Posterior vena cava (tissue), 2 donors: Measurements from ENCODE around the gene SLC44A5. TPM values are rescaled to one million over a fixed set of nuclear protein-coding genes. Genes with fewer than 3 reads are reported as not detected.
"Not testable (repeated sequence)": the region's sequence is repeated elsewhere in the genome, so short reads cannot be mapped to it uniquely, and the experiment has no call there.

ENCODE experiments used
- DNase-seq: peaks from one replicate; pipeline ENCODE4 v3.0.0-alpha.2; 2020; ENCODE audit warnings: low spot score
- intact Hi-C, 2 donors: fragments of 100-400 bp; cut with DNase I; formaldehyde crosslinking; loops; one replicate each; pipeline versions ENCODE4 v1.14.1 to v1.14.2; 2022 to 2023
- total RNA-seq, 2 donors: library from RNA; stranded (reverse); fragmentation: NEBNext Ultra II Directional; extraction: Animal tissue kit (Norgen Biotek cat#: 25700); gene quantifications; one replicate each; pipeline ENCODE4 v1.2.1, GENCODE V29; 2021
- donor health status: DM: yes; HTN: yes; CAD: no.
- donor health status: DM: yes; HTN: yes; CAD: no.

The SLC44A5 gene
- total RNA-seq, 2 donors from 2014 or later = 0.52 TPM; not detected in 1

GRCh38 chr1:75243124-75243523 lies 367.8 kb downstream of the SLC44A5 start:
- no peak for DNase-seq
- intact Hi-C loops = no loop called here

GRCh38 chr1:75237316-75237715 lies 373.6 kb downstream of the SLC44A5 start:
- DNase-seq = no peak
- intact Hi-C loops = no loop called here

GRCh38 chr1:75234562-75234961 lies 376.4 kb downstream of the SLC44A5 start:
- intact Hi-C loops = no loop called here
- no peak for DNase-seq

GRCh38 chr1:75233302-75233929 lies 377.5 kb downstream of the SLC44A5 start:
- intact Hi-C loops = no loop called here
- no peak for DNase-seq

GRCh38 chr1:75220072-75220471 lies 390.8 kb downstream of the SLC44A5 start:
- intact Hi-C loops = no loop called here
- DNase-seq = no peak

GRCh38 chr1:75214017-75214416 lies 396.9 kb downstream of the SLC44A5 start:
- intact Hi-C loops = no loop called here
- DNase-seq = no peak

- intact Hi-C loops = no loop called here
- no peak for DNase-seq
Measured at GRCh38 chr1:75211648-75212047, 399.3 kb downstream of the SLC44A5 start.

- no peak for DNase-seq
- intact Hi-C loops = no loop called here
Measured at GRCh38 chr1:75208862-75209261, 402.1 kb downstream of the SLC44A5 start.

- no peak for DNase-seq
- intact Hi-C loops = loop anchor here in 1 of 2 donors (5.0 kb wide), 1 partner anchor 431 kb away; no protein-coding TSS in a partner anchor
Measured at GRCh38 chr1:75203415-75204277, 407.3 kb downstream of the SLC44A5 start.

- intact Hi-C loops = loop anchor here in 1 of 2 donors (5.0 kb wide), 1 partner anchor 430 kb away; no protein-coding TSS in a partner anchor
Measured at GRCh38 chr1:75202751-75203150, 408.2 kb downstream of the SLC44A5 start.

GRCh38 chr1:75198761-75199160 lies 412.2 kb downstream of the SLC44A5 start:
- intact Hi-C loops = no loop called here
- DNase-seq = no peak

More at GRCh38 chr1:75202751-75203150, 408.2 kb downstream of the SLC44A5 start:
- DNase-seq = no peak

- intact Hi-C loops = no loop called here
- DNase-seq = no peak
Measured at GRCh38 chr1:75198163-75198562, 412.8 kb downstream of the SLC44A5 start.

GRCh38 chr1:75188892-75189291 lies 422.0 kb downstream of the SLC44A5 start:
- intact Hi-C loops = no loop called here
- no peak for DNase-seq

- DNase-seq, intact Hi-C loops: not testable (repeated sequence)
Measured at GRCh38 chr1:75181214-75181955, 429.5 kb downstream of the SLC44A5 start.

GRCh38 chr1:75174031-75174760 lies 436.7 kb downstream of the SLC44A5 start:
- intact Hi-C loops = no loop called here
- DNase-seq = no peak

- no peak for DNase-seq
- intact Hi-C loops = no loop called here
Measured at GRCh38 chr1:75172556-75172955, 438.4 kb downstream of the SLC44A5 start.

- intact Hi-C loops = no loop called here
- DNase-seq = no peak
Measured at GRCh38 chr1:75171876-75172275, 439.0 kb downstream of the SLC44A5 start.

- intact Hi-C loops = no loop called here
- no peak for DNase-seq
Measured at GRCh38 chr1:75170981-75171380, 439.9 kb downstream of the SLC44A5 start.

GRCh38 chr1:75170011-75170410 lies 440.9 kb downstream of the SLC44A5 start:
- no peak for DNase-seq
- intact Hi-C loops = no loop called here
